Neuron (in vitro differentiated cells): ENCODE results near the gene BCKDK.
A peak's percentile ranks its signal among the peaks of the same experiment; 100 is the strongest.

ENCODE experiments used
- H2AFZ ChIP-seq: one replicate; pipeline ENCODE4 v1.6.1; 2013; ENCODE audit warnings: low read depth, mild to moderate bottlenecking, inconsistent platforms, low read length, moderate library complexity
- H3K27me3 ChIP-seq: one replicate; pipeline ENCODE4 v1.6.1; 2013; ENCODE audit warnings: low read length; ENCODE audit not compliant: insufficient read depth
- H3K36me3 ChIP-seq: one replicate; pipeline ENCODE4 v1.6.1; 2013; ENCODE audit warnings: low read length; ENCODE audit not compliant: insufficient read depth
- H3K4me1 ChIP-seq: one replicate; pipeline ENCODE4 v1.6.1; 2013; ENCODE audit warnings: low read length; ENCODE audit not compliant: insufficient read depth
- H3K4me3 ChIP-seq: 2 replicates; pipeline ENCODE4 v1.5.1; 2013; ENCODE audit warnings: mild to moderate bottlenecking, low read length, moderate library complexity
- H3K9me3 ChIP-seq: one replicate; pipeline ENCODE4 v1.6.1; 2013; ENCODE audit warnings: low read length

The BCKDK gene

GRCh38 chr16:31074814-31075183 lies 33.4 kb upstream of the BCKDK start:
- Histone ChIP-seq H3K9me3 (no peaks in the 10 kb centered on the region), H3K4me1 (peaks cover 15% of the 10 kb centered on the region), H3K27me3 (no peaks in the 10 kb centered on the region), H2AFZ (peak overlapping the region; percentile 42), H3K4me3 (peak overlapping the region; percentile 75), H3K36me3 (peaks cover 40% of the 10 kb centered on the region)

DNA sequence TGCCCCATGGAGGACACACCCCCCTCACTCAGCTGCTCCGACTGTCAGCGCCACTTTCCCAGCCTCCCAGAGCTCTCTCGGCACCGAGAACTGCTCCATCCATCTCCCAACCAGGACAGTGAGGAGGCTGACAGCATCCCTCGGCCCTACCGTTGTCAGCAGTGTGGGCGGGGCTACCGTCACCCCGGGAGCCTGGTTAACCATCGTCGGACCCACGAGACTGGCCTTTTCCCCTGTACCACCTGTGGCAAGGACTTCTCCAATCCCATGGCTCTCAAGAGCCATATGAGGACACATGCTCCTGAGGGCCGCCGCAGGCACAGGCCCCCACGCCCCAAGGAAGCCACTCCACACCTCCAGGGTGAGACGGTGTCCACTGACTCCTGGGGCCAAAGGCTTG lies 31.9 kb upstream of the BCKDK start:
- no peak overlapping the region for H2AFZ ChIP-seq
- H3K9me3 ChIP-seq = no peaks in the 10 kb centered on the region
- H3K27me3 ChIP-seq = no peaks in the 10 kb centered on the region
- H3K36me3 ChIP-seq = peaks cover 55% of the 10 kb centered on the region
- peaks cover 15% of the 10 kb centered on the region for H3K4me1 ChIP-seq
- no peak overlapping the region for H3K4me3 ChIP-seq

DNA sequence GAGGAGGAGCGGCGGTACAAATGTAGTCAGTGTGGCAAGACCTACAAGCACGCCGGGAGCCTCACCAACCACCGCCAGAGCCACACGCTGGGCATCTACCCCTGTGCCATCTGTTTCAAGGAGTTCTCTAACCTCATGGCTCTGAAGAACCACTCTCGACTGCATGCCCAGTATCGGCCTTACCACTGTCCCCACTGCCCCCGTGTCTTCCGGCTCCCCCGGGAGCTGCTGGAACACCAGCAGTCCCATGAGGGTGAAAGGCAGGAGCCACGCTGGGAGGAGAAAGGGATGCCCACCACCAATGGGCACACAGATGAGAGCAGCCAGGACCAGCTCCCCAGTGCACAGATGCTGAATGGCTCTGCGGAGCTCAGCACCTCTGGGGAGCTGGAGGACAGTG lies 31.2 kb upstream of the BCKDK start:
- Histone ChIP-seq H2AFZ (no peak overlapping the region), H3K27me3 (no peaks in the 10 kb centered on the region), H3K4me3 (no peak overlapping the region), H3K36me3 (peaks cover 62% of the 10 kb centered on the region), H3K4me1 (peaks cover 9% of the 10 kb centered on the region), H3K9me3 (no peaks in the 10 kb centered on the region)

GRCh38 chr16:31077592-31078396 lies 30.4 kb upstream of the BCKDK start:
- Histone ChIP-seq H2AFZ (no peak overlapping the region), H3K4me1 (peaks cover 5% of the 10 kb centered on the region), H3K27me3 (no peaks in the 10 kb centered on the region), H3K4me3 (no peak overlapping the region), H3K36me3 (peaks cover 70% of the 10 kb centered on the region), H3K9me3 (no peaks in the 10 kb centered on the region)

DNA sequence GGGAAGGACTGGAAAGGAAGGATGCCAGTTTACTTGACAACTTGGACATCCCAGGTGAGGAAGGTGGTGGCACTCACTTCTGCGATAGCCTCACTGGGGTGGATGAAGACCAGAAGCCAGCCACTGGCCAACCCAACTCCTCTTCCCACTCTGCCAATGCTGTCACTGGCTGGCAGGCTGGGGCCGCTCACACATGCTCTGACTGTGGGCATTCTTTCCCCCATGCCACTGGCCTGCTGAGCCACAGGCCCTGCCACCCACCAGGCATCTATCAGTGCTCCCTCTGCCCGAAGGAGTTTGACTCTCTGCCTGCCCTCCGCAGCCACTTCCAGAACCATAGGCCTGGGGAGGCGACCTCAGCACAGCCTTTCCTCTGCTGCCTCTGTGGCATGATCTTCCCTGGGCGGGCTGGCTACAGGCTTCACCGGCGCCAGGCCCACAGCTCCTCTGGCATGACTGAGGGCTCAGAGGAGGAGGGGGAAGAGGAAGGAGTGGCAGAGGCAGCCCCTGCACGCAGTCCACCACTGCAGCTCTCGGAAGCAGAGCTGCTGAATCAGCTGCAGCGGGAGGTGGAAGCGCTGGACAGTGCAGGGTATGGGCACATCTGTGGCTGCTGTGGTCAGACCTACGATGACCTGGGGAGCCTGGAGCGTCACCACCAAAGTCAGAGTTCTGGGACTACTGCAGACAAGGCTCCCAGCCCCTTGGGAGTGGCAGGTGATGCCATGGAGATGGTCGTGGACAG lies 29.4 kb upstream of the BCKDK start:
- peaks cover 77% of the 10 kb centered on the region for H3K36me3 ChIP-seq
- peaks cover 5% of the 10 kb centered on the region for H3K4me1 ChIP-seq
- H3K4me3 ChIP-seq = no peak overlapping the region
- H3K9me3 ChIP-seq = no peaks in the 10 kb centered on the region
- H2AFZ ChIP-seq = no peak overlapping the region
- H3K27me3 ChIP-seq = no peaks in the 10 kb centered on the region

GRCh38 chr16:31079342-31079944 lies 28.7 kb upstream of the BCKDK start:
- Histone ChIP-seq H3K27me3 (no peaks in the 10 kb centered on the region), H3K9me3 (no peaks in the 10 kb centered on the region)

DNA sequence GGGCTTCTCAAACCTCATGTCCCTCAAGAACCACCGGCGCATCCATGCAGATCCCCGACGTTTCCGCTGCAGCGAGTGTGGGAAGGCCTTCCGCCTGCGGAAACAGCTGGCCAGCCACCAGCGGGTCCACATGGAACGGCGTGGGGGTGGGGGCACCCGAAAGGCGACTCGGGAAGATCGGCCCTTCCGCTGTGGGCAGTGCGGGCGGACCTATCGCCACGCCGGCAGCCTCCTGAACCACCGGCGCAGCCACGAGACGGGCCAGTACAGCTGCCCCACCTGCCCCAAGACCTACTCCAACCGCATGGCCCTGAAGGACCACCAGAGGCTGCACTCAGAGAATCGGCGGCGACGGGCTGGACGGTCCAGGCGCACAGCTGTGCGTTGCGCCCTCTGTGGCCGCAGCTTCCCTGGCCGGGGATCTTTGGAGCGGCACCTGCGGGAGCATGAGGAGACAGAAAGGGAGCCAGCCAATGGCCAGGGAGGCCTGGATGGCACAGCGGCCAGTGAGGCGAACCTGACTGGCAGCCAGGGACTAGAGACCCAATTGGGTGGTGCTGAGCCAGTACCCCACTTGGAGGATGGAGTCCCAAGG lies 28.1 kb upstream of the BCKDK start:
- Histone ChIP-seq H2AFZ (no peak overlapping the region), H3K27me3 (no peaks in the 10 kb centered on the region), H3K4me1 (peaks cover under 1% of the 10 kb centered on the region), H3K36me3 (peaks cover 77% of the 10 kb centered on the region), H3K4me3 (no peak overlapping the region), H3K9me3 (no peaks in the 10 kb centered on the region)

More at GRCh38 chr16:31079342-31079944, 28.7 kb upstream of the BCKDK start:
- Histone ChIP-seq H3K4me1 (peaks cover 5% of the 10 kb centered on the region), H3K36me3 (peaks cover 77% of the 10 kb centered on the region), H2AFZ (no peak overlapping the region), H3K4me3 (no peak overlapping the region)

GRCh38 chr16:31080756-31081419 lies 27.3 kb upstream of the BCKDK start:
- Histone ChIP-seq H2AFZ (no peak overlapping the region), H3K36me3 (peaks cover 76% of the 10 kb centered on the region), H3K4me3 (no peak overlapping the region), H3K4me1 (no peaks in the 10 kb centered on the region), H3K27me3 (no peaks in the 10 kb centered on the region), H3K9me3 (no peaks in the 10 kb centered on the region)

- Histone ChIP-seq H2AFZ (no peak overlapping the region), H3K27me3 (no peaks in the 10 kb centered on the region), H3K4me3 (no peak overlapping the region), H3K4me1 (no peaks in the 10 kb centered on the region), H3K36me3 (peaks cover 68% of the 10 kb centered on the region), H3K9me3 (no peaks in the 10 kb centered on the region)
Measured at GRCh38 chr16:31081428-31082351, 26.5 kb upstream of the BCKDK start.

GRCh38 chr16:31082368-31083045 lies 25.7 kb upstream of the BCKDK start:
- no peaks in the 10 kb centered on the region for H3K4me1 ChIP-seq
- no peaks in the 10 kb centered on the region for H3K9me3 ChIP-seq
- H2AFZ ChIP-seq = no peak overlapping the region
- H3K27me3 ChIP-seq = no peaks in the 10 kb centered on the region
- peaks cover 61% of the 10 kb centered on the region for H3K36me3 ChIP-seq
- no peak overlapping the region for H3K4me3 ChIP-seq

GRCh38 chr16:31083081-31083480 lies 25.1 kb upstream of the BCKDK start:
- Histone ChIP-seq H3K4me3 (no peak overlapping the region), H2AFZ (no peak overlapping the region), H3K27me3 (no peaks in the 10 kb centered on the region), H3K9me3 (no peaks in the 10 kb centered on the region), H3K4me1 (no peaks in the 10 kb centered on the region), H3K36me3 (peaks cover 57% of the 10 kb centered on the region)
